G401 (cell line): Measurements from ENCODE around the gene ADAMTSL3. TPM values are rescaled to one million over a fixed set of nuclear protein-coding genes. Genes with fewer than 3 reads are reported as not detected.
A peak's percentile ranks its signal among the peaks of the same experiment; 100 is the strongest.
"Not testable (repeated sequence)": the region's sequence is repeated elsewhere in the genome, so short reads cannot be mapped to it uniquely, and the experiment has no call there.

ENCODE experiments used
- DNase-seq: peaks from one replicate; pipeline ENCODE4 v3.0.0-alpha.2; 2015; ENCODE audit warnings: low spot score
- in situ Hi-C: cut with HindIII; loops from 2 replicates; pipeline ENCODE4 v1.10.0; 2016; ENCODE audit warnings: low sequenced_read_pairs, mixed read lengths
- total RNA-seq: library from RNA; depleted of rRNA; stranded (reverse); fragments of >200 nt; shearing (Covaris generic); gene quantifications from 2 replicates; pipeline ENCODE4 v1.2.3, GENCODE V29; 2014

The ADAMTSL3 gene
- total RNA-seq, 1 experiment from 2014 or later, result 0.10 TPM

GRCh38 chr15:83695246-83695645, 41.3 kb downstream of the ADAMTSL3 start:
- in situ Hi-C loops, result no loop called here
- DNase-seq, result no peak

- in situ Hi-C loops, result no loop called here
- no peak for DNase-seq
Measured at GRCh38 chr15:83695901-83696425, 42.0 kb downstream of the ADAMTSL3 start.

GRCh38 chr15:83697716-83698115, 43.8 kb downstream of the ADAMTSL3 start:
- in situ Hi-C loops, result no loop called here
- DNase-seq, result no peak

DNA sequence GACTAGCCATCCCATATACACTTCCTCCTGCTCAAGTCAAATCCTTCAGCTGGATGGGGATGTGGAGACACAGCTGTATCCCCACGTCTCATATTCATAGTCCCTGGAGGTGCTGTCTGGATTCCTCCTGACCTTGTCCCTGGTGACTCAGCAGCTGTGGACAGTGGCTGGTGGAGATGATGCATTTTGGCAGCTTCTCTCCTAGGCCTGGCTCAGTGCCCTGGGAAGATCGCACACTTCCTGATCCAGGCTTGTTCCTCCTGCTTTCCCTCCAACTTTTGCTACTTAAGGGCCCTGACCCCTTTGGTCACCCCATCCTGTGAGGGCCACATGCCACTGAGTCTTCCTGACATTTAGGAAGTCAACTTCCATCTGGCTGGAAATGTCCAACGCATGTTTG, 44.4 kb downstream of the ADAMTSL3 start:
- DNase-seq, result no peak
- in situ Hi-C loops, result no loop called here

GRCh38 chr15:83699028-83699427, 45.1 kb downstream of the ADAMTSL3 start:
- in situ Hi-C loops, result no loop called here

DNA sequence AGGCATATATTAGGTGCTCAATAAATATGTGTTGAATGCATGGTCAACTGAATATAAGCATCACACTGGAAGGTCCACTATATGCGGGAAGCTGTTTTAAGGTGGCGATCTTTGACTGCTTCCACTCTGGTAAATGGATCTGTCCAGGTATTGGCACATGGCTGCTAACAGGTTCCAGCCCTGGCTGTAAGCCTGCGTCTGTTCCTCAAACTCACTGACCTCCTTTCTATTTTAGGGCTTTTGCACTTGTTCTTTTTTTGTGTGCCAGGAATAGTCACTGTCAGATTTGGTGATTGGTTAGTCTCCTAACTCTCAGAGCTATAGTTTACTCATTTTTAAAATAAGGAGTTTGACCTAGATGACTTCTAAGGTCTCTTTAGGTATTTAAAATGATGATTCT, 46.2 kb downstream of the ADAMTSL3 start:
- DNase-seq, result peak; percentile 24
- in situ Hi-C loops, result no loop called here

More at GRCh38 chr15:83699028-83699427, 45.1 kb downstream of the ADAMTSL3 start:
- DNase-seq, result no peak

DNA sequence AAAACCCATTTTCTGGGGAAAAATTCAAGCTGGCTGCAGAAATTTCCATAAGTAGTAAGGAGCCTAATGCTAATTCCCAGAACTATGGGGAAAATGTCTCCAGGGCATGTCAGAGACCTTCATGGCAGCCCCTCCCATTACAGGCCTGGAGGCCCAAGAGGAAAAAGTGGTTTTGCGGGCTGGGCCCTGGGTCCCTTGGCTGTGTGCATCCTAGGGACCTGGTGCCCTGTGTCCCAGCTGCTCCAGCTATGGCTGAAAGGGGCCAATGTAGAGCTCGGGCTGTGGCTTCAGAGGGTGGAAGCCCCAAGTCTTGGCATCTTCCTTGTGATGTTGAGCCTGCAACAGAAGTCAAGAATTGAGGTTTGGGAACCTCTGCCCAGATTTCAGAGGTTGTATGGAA, 48.4 kb downstream of the ADAMTSL3 start:
- in situ Hi-C loops, result not testable (repeated sequence)

DNA sequence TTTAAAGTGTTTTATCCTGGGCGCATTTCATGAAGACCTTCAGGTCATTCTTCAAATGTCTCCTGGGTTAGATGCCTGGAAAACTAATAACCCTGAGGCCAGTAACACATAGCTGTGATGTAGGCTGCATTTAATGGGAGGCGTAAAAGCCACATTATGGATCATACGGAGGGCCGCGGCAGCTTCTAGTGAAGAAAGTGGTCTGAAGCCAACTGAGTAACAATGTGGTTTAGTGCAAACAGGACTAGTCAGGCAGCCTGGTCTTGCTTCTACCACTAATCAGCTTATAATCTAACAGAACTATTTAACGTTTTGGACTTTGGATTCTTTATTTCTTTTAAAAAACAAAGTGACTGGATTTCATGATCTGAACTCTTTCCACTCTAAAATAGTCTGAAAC, 54.4 kb downstream of the ADAMTSL3 start:
- in situ Hi-C loops, result no loop called here
- DNase-seq, result no peak

More for the DNA sequence above, 48.4 kb downstream of the ADAMTSL3 start:
- DNase-seq, result not testable (repeated sequence)

- no peak for DNase-seq
- in situ Hi-C loops, result no loop called here
Measured at GRCh38 chr15:83709241-83709640, 55.3 kb downstream of the ADAMTSL3 start.

GRCh38 chr15:83709811-83710210, 55.9 kb downstream of the ADAMTSL3 start:
- in situ Hi-C loops, result no loop called here
- DNase-seq, result no peak

GRCh38 chr15:83710452-83710851, 56.5 kb downstream of the ADAMTSL3 start:
- in situ Hi-C loops, result no loop called here
- DNase-seq, result no peak

DNA sequence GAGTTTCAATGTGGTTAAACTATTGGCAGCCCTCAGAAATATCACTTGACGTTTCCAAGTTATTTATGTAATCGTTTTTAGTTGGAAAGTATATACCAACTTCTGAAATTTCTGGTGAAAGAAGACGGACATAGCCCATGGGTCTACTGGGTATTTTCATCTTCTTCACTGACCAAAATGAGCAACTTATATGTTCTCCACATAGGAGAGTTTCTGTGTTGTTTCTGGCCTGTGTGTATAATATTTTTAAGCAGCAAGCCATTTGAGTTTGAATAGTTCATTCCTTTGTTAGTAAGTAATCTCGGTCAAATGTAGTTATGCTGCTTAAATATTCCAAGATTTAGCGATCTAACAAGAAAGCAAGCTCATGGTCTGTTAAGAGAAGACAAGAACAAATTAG, 57.3 kb downstream of the ADAMTSL3 start:
- in situ Hi-C loops, result no loop called here
- no peak for DNase-seq

DNA sequence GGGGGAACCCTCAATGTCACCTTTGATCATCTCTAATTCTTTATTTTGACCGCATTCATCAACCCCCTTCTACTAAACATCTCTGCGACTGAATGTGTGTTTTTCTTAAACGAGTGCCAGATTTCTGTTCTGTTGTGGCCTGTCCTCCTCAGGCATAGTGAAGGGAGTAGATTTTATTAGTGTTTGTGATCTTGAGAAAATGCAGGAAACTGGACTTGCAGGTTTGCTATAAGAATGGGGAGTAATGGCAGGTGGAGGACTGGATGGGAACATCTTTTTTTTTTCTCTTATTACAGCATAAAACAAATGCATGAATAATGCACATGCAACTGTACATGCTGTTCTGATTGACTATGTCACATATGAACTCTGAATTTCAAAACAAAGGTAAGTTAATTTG, 59.3 kb downstream of the ADAMTSL3 start:
- in situ Hi-C loops, result no loop called here
- no peak for DNase-seq

- in situ Hi-C loops, result no loop called here
- no peak for DNase-seq
Measured at GRCh38 chr15:83714939-83715628, 61.2 kb downstream of the ADAMTSL3 start.

DNA sequence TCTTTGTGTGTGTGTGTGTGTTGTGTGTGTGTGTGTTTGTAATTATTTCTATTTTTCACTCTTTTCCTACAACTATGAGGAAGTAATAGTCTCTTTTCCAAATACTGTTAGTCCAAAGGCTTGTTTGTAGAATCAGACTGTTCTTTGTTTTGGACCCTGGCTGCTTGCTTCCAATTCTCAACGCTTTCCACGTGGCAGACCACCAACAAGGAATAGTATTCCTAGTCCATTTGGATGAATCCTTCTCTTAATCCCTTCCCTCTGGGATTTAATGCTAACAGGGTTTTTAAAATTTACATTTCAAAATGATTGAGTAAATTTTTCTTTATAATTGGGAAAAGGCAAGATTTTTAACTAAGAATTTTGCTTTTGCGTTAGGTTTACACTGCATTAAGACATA, 62.7 kb downstream of the ADAMTSL3 start:
- DNase-seq, result no peak
- in situ Hi-C loops, result no loop called here

DNA sequence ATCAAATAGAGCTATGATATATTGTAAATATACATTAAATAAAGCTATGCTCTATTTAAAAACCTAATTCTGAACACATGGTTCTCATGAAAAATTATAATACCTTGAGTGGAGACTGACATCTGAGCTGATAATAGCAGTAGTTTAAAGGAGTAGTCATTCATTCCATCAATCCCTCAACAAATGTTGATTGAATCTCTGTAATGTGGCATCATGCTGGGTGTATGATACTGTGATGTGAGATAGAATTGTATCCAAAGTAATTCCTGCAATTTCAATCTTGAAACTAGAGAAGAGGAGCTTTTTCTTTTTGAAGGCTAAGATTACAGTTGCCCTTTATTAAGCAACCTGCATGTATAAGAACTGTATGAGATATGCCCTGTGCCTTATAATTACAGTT, 63.1 kb downstream of the ADAMTSL3 start:
- in situ Hi-C loops, result no loop called here

DNA sequence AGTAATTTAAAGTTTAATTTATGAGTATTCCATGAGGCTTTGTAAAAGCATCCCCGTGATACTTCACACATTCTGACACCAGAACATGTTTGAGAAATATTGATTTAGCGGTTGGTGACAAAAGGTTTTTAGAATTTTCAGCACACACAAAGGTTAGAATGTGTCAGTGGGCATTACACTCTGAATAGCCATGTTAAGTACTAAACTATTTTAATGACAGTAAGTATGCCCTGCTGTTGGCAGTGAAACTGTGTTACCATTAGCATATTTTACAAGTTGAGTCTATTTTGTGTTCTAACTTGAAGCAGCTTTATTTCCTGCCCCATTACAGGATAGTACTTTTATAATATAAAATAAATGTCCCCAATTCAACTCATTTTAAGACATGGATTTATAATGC, 66.5 kb downstream of the ADAMTSL3 start:
- in situ Hi-C loops, result no loop called here
- peak; percentile 10 for DNase-seq

More for the DNA sequence above, 63.1 kb downstream of the ADAMTSL3 start:
- no peak for DNase-seq

- in situ Hi-C loops, result no loop called here
- no peak for DNase-seq
Measured at GRCh38 chr15:83721031-83721430, 67.1 kb downstream of the ADAMTSL3 start.

DNA sequence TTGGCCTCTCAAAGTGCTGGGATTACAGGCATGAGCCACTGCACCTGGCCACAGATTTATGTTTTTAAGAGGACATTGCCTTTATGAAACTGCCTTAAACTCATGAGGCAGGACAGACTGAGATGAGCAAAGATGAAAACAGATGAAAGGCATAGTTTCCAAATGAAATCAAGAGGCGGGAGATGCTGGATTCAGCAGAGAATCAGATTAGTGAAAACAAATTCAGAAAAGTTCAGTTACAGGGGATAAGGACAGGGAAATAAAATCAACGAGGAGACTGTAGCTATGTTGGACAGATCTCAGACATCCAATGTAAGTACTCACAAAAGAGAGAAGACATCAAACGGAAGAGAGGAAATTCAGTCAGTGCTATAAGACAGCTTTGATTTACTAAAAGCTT, 68.1 kb downstream of the ADAMTSL3 start:
- in situ Hi-C loops, result no loop called here

GRCh38 chr15:83723216-83723615, 69.3 kb downstream of the ADAMTSL3 start:
- no peak for DNase-seq
- in situ Hi-C loops, result no loop called here

More for the DNA sequence above, 68.1 kb downstream of the ADAMTSL3 start:
- no peak for DNase-seq

GRCh38 chr15:83732196-83732595, 78.3 kb downstream of the ADAMTSL3 start:
- in situ Hi-C loops, result no loop called here
- DNase-seq, result no peak
